A549 (cell line): ENCODE measurements around the gene FAM221B. TPM values are rescaled to one million over a fixed set of nuclear protein-coding genes. Genes with fewer than 3 reads are reported as not detected.

Source experiments
- ATAC-seq, 2 experiments: fragments of 200-7000 bp in 1 of 2; fragments of >200 bp in 1 of 2; cut with Nextera tagmentation in 1 of 2; cut with Tn5 transposase in 1 of 2; 3 replicates each; pipeline versions ENCODE4 v1.8.0 to v1.9.1; 2018 to 2020; ENCODE audit warnings: mild to moderate bottlenecking in 1 of 2, moderate library complexity in 1 of 2
- CTCF ChIA-PET: fragments of 300-600 bp; sonication (Branson Sonifier 250); formaldehyde crosslinking; extraction: SDS; loops from one replicate; lab custom pipeline; 2021; ENCODE audit warnings: antibody characterized with exemption, inconsistent platforms; lab: Yijun Ruan, JAX
- POLR2A ChIA-PET: fragments of 350-600 bp; formaldehyde crosslinking; extraction: SDS; loops from one replicate; lab custom pipeline; 2021; ENCODE audit warnings: antibody characterized with exemption, inconsistent platforms; lab: Yijun Ruan, JAX
- DNase-seq, 2 experiments: peaks; one replicate each; pipeline versions ENCODE4 v3.0.0 to v3.0.0-alpha.2; 2011 to 2016; ENCODE audit warnings: low read depth in 1 of 2, low spot score in 1 of 2
- FAIRE-seq: peaks from 2 replicates; lab custom pipeline; 2011; peaks lifted over from hg19 to GRCh38; lab: Jason Lieb, UNC
- H3K27ac ChIP-seq, 2 experiments: fragments of >200 bp; sonication (Bioruptor Twin); formaldehyde crosslinking; 3 replicates each; pipeline ENCODE4 v1.5.1; 2016 to 2017
- H3K4me1 ChIP-seq: fragments of >200 bp; sonication (Bioruptor Twin); formaldehyde crosslinking; 3 replicates; pipeline ENCODE4 v1.6.1; 2016
- H3K4me2 ChIP-seq: fragments of >200 bp; sonication (Bioruptor Twin); formaldehyde crosslinking; 3 replicates; pipeline ENCODE4 v1.6.1; 2016
- H3K4me3 ChIP-seq: fragments of >200 bp; sonication (Bioruptor Twin); formaldehyde crosslinking; 3 replicates; pipeline ENCODE4 v1.5.1; 2016
- H3K9me3 ChIP-seq: fragments of >200 bp; sonication (Bioruptor Twin); formaldehyde crosslinking; 3 replicates; pipeline ENCODE4 v1.6.1; 2016
- CBX2 ChIP-seq: fragments of 200-600 bp; sonication (generic); IDR thresholded peaks from 2 replicates; pipeline ENCODE4 v1.6.1; 2016; ENCODE audit warnings: low read depth, mild to moderate bottlenecking, borderline replicate concordance
- CBX8 ChIP-seq: fragments of 200-600 bp; sonication (generic); IDR thresholded peaks from 2 replicates; pipeline ENCODE4 v1.6.1; 2016
- CEBPB ChIP-seq, 2 experiments: fragments of >200 bp in 1 of 2; sonication (Bioruptor Twin) in 1 of 2; formaldehyde crosslinking in 1 of 2; IDR thresholded peaks; 2 replicates each; pipeline ENCODE4 v1.6.1; 2012 to 2016
- CHD2 ChIP-seq: fragments of 150-350 bp; IDR thresholded peaks from 2 replicates; pipeline ENCODE4 v1.6.1; 2014; ENCODE audit warnings: low read length; ENCODE audit not compliant: partially characterized antibody
- CHD4 ChIP-seq: fragments of 200-600 bp; sonication (generic); IDR thresholded peaks from 2 replicates; pipeline ENCODE4 v1.6.1; 2016; ENCODE audit warnings: antibody characterized with exemption, mild to moderate bottlenecking, borderline replicate concordance
- EHF ChIP-seq: fragments of 250-450 bp; sonication (Bioruptor Pico); IDR thresholded peaks from 2 replicates; pipeline ENCODE4 v1.5.0; 2020; ENCODE audit warnings: mild to moderate bottlenecking
- EP300 ChIP-seq, 2 experiments: fragments of >200 bp; sonication (Bioruptor Twin); formaldehyde crosslinking; IDR thresholded peaks; 2 replicates in 1 of 2; 3 replicates in 1 of 2; pipeline ENCODE4 v1.6.1; 2016 to 2017
- HOXB5 ChIP-seq: fragments of 250-450 bp; sonication (Bioruptor Pico); IDR thresholded peaks from 2 replicates; pipeline ENCODE4 v1.5.0; 2020; ENCODE audit warnings: mild to moderate bottlenecking, moderate library complexity
- MAFK ChIP-seq: fragments of 450-650 bp; IDR thresholded peaks from 2 replicates; pipeline ENCODE4 v1.6.1; 2014; ENCODE audit not compliant: partially characterized antibody
- MYC ChIP-seq: IDR thresholded peaks from 2 replicates; pipeline ENCODE4 v1.6.1; 2012; ENCODE audit warnings: mild to moderate bottlenecking, inconsistent platforms, low read length, improper control_type of control experiment, borderline replicate concordance
- NR3C1 ChIP-seq: fragments of >200 bp; sonication (Bioruptor Twin); formaldehyde crosslinking; IDR thresholded peaks from 3 replicates; pipeline ENCODE4 v1.6.1; 2017
- POLR2A ChIP-seq: IDR thresholded peaks from 2 replicates; pipeline ENCODE4 v1.6.1; 2012; ENCODE audit warnings: mild to moderate bottlenecking, low read length
- RAD21 ChIP-seq, 2 experiments: fragments of >200 bp in 1 of 2; sonication (Bioruptor Twin) in 1 of 2; formaldehyde crosslinking in 1 of 2; IDR thresholded peaks in 1 of 2; conservative IDR thresholded peaks in 1 of 2; 2 replicates in 1 of 2; 3 replicates in 1 of 2; pipeline ENCODE4 v1.6.1; 2012 to 2018; ENCODE audit warnings: inconsistent platforms in 1 of 2
- RFX5 ChIP-seq: fragments of 450-650 bp; IDR thresholded peaks from 2 replicates; pipeline ENCODE4 v1.7.1; 2014; ENCODE audit warnings: antibody characterized with exemption, mild to moderate bottlenecking, moderate library complexity
- RNF2 ChIP-seq: fragments of 200-600 bp; sonication (generic); IDR thresholded peaks from 2 replicates; pipeline ENCODE4 v1.6.1; 2016; ENCODE audit warnings: low read depth, mild to moderate bottlenecking, antibody characterized with exemption, moderate library complexity, borderline replicate concordance
- SREBF2 ChIP-seq: fragments of 450-650 bp; IDR thresholded peaks from 2 replicates; pipeline ENCODE4 v1.6.1; 2014; ENCODE audit warnings: mild to moderate bottlenecking, moderate library complexity
- TFCP2L1 ChIP-seq: fragments of 250-450 bp; sonication (Bioruptor Pico); IDR thresholded peaks from 2 replicates; pipeline ENCODE4 v1.5.0; 2021; ENCODE audit warnings: mild to moderate bottlenecking
- ZSCAN20 ChIP-seq: fragments of 250-450 bp; sonication (Bioruptor Pico); IDR thresholded peaks from 2 replicates; pipeline ENCODE4 v1.8.0; 2022; ENCODE audit warnings: mild to moderate bottlenecking, moderate library complexity
- WGBS: methylation state at CpG from one replicate; pipeline ENCODE4 v1.1.6; 2017; ENCODE audit errors: missing lambda C conversion rate; 5-methylcytosine and 5-hydroxymethylcytosine counted together
- polyA plus RNA-seq, 4 experiments: library from polyadenylated mRNA; depleted of rRNA in 3 of 4; stranded (reverse); fragments of >200 nt; fragmentation: RNase III in 1 of 4; extraction: RNeasy Plus Mini Kit Qiagen cat#74134 plus additional on column Dnase treatment in 1 of 4; gene quantifications; 2 replicates in 3 of 4; 3 replicates in 1 of 4; pipeline ENCODE4 v1.2.3, GENCODE V29; 2011 to 2017
- TF ChIP-seq, protein P1 (sequence below): fragments of 250-450 bp; sonication (Bioruptor Pico); IDR thresholded peaks from 2 replicates; pipeline ENCODE4 v1.5.0; 2020; ENCODE audit warnings: low read depth, mild to moderate bottlenecking, moderate library complexity
- TF ChIP-seq, protein P2 (sequence below): fragments of 200-600 bp; sonication (generic); IDR thresholded peaks from 2 replicates; pipeline ENCODE4 v1.6.1; 2016; ENCODE audit warnings: antibody characterized with exemption, mild to moderate bottlenecking, moderate library complexity
- TF ChIP-seq, protein P3 (sequence below): fragments of 250-450 bp; sonication (Bioruptor Pico); IDR thresholded peaks from 2 replicates; pipeline ENCODE4 v1.5.0; 2021; ENCODE audit warnings: mild to moderate bottlenecking, moderate library complexity, borderline replicate concordance

The FAM221B gene
- polyA plus RNA-seq, 2 of the 4 experiments (the other 2 are of a cell fraction), result not detected

DNA sequence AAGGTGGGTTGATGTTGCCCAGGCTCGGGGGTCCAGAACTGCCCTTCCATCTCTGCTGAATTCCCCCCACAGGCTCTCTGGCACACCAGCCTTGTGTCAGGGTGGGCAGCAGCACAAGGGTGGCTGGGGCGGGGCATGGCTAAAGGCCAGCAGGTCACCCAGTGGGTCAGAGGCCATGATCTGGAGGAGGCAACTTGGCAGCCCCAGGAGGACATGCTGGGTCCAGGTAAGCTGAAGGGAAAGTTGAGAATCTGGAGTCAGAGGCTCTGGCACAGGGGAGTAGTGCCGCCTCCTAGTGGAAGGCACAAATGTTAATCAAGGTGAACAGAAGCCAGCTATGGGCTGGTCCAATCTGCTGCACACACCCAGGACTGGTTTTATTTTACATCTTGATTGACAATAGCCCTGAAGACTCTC is 6.7 kb upstream of the FAM221B start:
- Histone ChIP-seq H3K4me2 (no peak overlapping the region), H3K4me1 (no peaks in the 10 kb centered on the region), H3K27ac (no peak overlapping the region), H3K4me3 (no peak overlapping the region), H3K9me3 (no peaks in the 10 kb centered on the region)
- CTCF ChIA-PET, result interaction anchor here (0.6 to 9.2 kb wide), 9 partner anchors 8 to 76 kb away, joined by 3 to 59 read pairs (median 4); partner anchors contain the start of genes FAM221B and TMEM8B
- FAIRE-seq (no peak), ATAC-seq (peak in 1 of 2 experiments; percentile 75; a peak in 3 of 6 replicates), DNase-seq (no peak)
- POLR2A ChIA-PET, result interaction anchor here (1.2 kb wide), 1 partner anchor 21 kb away, joined by 4 read pairs; the partner anchor contains the start of gene HINT2
- WGBS, result 91% methylated on average over 3 of the region's 3 CpGs
- TF ChIP-seq RAD21 (conservative IDR thresholded peaks at IDR 0.05 in 1 of 2, IDR thresholded peaks at IDR 0.05 in 1 of 2), result 0 out of 5 replicates have a peak, but pooled peaks of 1 of the 2 experiments have one; percentile 22
- no peak for TF ChIP-seq RFX5
- TF ChIP-seq EHF (CRISPR knock-in tag), result no peak
- TF ChIP-seq, protein P1, sequence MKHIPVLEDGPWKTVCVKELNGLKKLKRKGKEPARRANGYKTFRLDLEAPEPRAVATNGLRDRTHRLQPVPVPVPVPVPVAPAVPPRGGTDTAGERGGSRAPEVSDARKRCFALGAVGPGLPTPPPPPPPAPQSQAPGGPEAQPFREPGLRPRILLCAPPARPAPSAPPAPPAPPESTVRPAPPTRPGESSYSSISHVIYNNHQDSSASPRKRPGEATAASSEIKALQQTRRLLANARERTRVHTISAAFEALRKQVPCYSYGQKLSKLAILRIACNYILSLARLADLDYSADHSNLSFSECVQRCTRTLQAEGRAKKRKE (CRISPR knock-in tag), result no peak

DNA sequence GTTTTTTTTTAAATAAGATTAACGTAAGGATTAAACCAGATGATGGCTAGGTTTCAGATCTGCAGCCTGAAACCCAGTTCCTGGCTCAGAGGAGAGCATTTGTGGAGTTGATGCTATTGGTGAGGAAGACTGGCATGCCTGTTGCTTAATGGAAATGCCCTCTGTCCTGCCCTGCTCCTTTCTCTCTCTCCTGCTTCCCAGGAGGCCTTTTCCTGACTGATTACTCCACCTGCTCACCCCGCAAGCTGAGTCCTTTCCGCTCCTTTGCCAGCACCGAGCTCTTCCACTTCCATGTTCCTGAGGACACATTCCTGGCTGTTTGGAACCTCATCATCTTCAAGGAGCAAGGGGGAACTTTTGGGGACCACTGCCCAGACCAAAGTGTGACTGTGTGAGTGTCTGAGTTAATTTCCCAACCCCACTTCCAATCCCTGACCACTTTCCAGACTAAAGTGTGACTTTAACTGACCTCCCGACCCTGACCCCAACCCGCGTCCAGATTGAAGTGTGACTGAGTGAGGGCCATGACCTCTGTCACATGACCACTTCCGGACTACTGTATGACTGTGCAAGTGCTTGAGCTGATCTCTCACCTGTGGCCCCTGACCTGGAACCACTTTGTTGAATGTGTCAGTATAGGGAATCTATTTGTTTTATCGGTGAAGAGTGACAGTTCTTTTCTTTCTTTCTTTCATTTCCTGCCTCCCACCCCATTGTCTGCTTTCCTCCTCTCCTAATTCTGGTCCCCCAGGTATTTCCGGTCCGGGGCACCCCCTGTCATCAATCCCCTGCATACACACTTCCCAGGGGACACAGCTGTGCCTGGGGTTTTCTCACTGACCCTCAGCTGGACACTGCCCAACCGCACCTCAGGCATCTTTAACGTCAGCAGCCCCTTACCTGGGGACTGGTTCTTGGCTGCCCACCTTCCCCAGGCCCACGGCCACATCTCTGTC is 6.0 kb upstream of the FAM221B start:
- FAIRE-seq (no peak), DNase-seq (no peak), ATAC-seq (no peak)
- ChIA-PET CTCF (interaction anchor here (0.6 to 9.2 kb wide), 5 partner anchors 8 to 48 kb away, joined by 3 to 59 read pairs (median 8); partner anchors contain the start of genes FAM221B and TMEM8B), POLR2A (interaction anchor here (1.2 kb wide), 1 partner anchor 20 kb away, joined by 4 read pairs; the partner anchor contains the start of gene HINT2)
- 87% methylated on average over 14 of the region's 14 CpGs for WGBS
- Histone ChIP-seq H3K4me1 (peaks cover 4% of the 10 kb centered on the region; the same call in 2 of the 3 replicates), H3K4me2 (no peak overlapping the region), H3K9me3 (no peaks in the 10 kb centered on the region), H3K27ac (no peak overlapping the region), H3K4me3 (no peak overlapping the region)
- no peak for TF ChIP-seq MAFK
- TF ChIP-seq SREBF2, result no peak
- TF ChIP-seq TFCP2L1 (CRISPR knock-in tag), result no peak
- TF ChIP-seq CEBPB (IDR thresholded peaks at IDR 0.05), result no peak

DNA sequence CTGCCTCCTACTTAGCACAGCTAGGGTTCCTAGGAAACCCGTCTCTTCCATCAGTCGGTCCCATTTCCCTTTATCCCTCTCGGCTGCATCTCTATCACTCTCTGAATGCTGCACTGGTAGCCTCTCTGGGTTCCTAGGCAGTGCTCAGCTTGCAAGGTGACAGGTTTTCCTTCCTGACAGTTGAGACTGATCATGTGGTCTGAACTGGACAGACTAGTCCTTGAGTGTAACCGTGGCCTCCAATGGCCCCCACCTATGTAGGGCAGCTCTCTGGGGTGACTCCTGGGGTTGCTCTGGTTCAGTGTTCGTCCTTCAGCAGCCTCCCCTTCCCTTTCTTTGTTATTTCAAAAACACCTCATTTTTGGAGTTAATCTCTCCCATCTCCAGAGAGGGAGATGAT is 4.3 kb upstream of the FAM221B start:
- POLR2A ChIA-PET, result no interaction called here
- DNase-seq (no peak), ATAC-seq (no peak), FAIRE-seq (no peak)
- TF ChIP-seq RNF2 (no peak), CBX2 (no peak), CHD2 (no peak), MYC (no peak), CBX8 (no peak), EP300 (IDR thresholded peaks at IDR 0.05) (no peak), POLR2A (no peak), TFCP2L1 (CRISPR knock-in tag) (no peak), HOXB5 (no peak), NR3C1 (no peak), ZSCAN20 (no peak), MAFK (no peak), CHD4 (no peak)
- TF ChIP-seq, protein P2, sequence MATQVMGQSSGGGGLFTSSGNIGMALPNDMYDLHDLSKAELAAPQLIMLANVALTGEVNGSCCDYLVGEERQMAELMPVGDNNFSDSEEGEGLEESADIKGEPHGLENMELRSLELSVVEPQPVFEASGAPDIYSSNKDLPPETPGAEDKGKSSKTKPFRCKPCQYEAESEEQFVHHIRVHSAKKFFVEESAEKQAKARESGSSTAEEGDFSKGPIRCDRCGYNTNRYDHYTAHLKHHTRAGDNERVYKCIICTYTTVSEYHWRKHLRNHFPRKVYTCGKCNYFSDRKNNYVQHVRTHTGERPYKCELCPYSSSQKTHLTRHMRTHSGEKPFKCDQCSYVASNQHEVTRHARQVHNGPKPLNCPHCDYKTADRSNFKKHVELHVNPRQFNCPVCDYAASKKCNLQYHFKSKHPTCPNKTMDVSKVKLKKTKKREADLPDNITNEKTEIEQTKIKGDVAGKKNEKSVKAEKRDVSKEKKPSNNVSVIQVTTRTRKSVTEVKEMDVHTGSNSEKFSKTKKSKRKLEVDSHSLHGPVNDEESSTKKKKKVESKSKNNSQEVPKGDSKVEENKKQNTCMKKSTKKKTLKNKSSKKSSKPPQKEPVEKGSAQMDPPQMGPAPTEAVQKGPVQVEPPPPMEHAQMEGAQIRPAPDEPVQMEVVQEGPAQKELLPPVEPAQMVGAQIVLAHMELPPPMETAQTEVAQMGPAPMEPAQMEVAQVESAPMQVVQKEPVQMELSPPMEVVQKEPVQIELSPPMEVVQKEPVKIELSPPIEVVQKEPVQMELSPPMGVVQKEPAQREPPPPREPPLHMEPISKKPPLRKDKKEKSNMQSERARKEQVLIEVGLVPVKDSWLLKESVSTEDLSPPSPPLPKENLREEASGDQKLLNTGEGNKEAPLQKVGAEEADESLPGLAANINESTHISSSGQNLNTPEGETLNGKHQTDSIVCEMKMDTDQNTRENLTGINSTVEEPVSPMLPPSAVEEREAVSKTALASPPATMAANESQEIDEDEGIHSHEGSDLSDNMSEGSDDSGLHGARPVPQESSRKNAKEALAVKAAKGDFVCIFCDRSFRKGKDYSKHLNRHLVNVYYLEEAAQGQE, result no peak
- TF ChIP-seq, protein P3, sequence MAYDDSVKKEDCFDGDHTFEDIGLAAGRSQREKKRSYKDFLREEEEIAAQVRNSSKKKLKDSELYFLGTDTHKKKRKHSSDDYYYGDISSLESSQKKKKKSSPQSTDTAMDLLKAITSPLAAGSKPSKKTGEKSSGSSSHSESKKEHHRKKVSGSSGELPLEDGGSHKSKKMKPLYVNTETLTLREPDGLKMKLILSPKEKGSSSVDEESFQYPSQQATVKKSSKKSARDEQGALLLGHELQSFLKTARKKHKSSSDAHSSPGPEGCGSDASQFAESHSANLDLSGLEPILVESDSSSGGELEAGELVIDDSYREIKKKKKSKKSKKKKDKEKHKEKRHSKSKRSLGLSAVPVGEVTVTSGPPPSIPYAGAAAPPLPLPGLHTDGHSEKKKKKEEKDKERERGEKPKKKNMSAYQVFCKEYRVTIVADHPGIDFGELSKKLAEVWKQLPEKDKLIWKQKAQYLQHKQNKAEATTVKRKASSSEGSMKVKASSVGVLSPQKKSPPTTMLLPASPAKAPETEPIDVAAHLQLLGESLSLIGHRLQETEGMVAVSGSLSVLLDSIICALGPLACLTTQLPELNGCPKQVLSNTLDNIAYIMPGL (CRISPR knock-in tag), result no peak
- H3K4me1 ChIP-seq, result peaks cover 4% of the 10 kb centered on the region; the same call in 2 of the 3 replicates
- H3K4me2 ChIP-seq, result no peak overlapping the region
- H3K9me3 ChIP-seq, result no peaks in the 10 kb centered on the region
- WGBS, result 73% methylated on average over 5 of the region's 5 CpGs
- CTCF ChIA-PET, result interaction anchor here (0.7 to 3.7 kb wide), 7 partner anchors 9 to 78 kb away, joined by 3 to 14 read pairs (median 6); no protein-coding TSS in a partner anchor
- no peak overlapping the region for H3K4me3 ChIP-seq
- no peak overlapping the region for H3K27ac ChIP-seq
